Measurements from ENCODE around the gene TGIF2.

- TF ChIP-seq CTCF (IDR thresholded peaks at IDR 0.05; ENCODE audit: low read depth, low read length, poor library complexity, severe bottlenecking), result no peak
- TF ChIP-seq EZH2phosphoT487 (IDR thresholded peaks at IDR 0.05; ENCODE audit: borderline replicate concordance, low read length), result no peak
Measured at GRCh38 chr20:36549628-36549941, 23.8 kb upstream of the TGIF2 start.
